Measurements from ENCODE around the gene ELP5. TPM values are rescaled to one million over a fixed set of nuclear protein-coding genes. Genes with fewer than 3 reads are reported as not detected.

ELP5 gene
- total and polyA plus RNA-seq, 10 of the 15 experiments (the other 5 are each of a cell fraction or from before 2014, with no cell fraction given) = 41.1 to 109 (median 77.5) TPM

DNA sequence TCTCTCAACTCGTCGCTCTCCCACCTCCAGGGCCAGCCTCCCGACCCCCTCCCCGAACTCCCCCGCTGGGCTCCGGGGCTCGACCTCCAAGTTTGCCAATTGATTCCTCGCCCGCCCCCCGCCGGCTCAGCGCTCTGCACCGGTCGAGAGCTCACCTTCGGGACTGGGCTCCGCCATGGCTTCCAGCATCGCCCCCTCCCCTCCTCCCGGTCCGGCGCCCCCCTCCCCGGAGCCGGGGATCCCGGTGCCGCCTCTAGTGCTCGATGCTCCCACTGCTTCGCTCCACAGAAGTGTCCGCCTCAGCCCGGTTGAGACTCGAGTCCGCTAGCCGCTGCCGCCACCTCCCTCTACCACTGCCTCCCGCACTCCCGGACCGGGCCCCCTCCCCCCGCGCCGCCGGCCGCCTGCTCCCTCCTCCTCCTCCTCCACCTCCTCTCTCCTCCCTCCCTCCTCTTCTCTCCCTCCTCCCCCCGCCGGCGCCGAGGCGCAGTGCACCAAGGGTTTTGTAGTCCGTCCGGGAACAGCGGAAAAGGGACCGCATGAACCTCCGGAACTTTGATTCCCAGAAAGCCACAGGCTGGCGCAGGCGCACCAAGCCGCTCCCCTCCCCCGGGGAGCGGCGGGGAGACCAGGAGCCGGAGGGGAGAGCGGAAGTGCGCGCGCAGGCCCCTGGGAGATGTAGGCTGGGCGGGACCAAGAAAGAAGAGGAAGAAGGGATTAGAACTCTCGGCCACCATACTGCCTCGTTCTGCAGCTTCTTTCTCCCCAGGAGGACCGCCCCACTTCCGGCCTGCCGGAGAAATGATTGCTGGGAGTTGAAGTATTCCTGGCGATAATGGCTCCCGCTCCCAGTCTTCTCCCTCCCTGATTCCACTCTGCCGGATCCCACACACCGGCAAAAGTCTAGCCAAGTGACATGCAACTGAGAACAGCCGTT, 12.7 kb upstream of the ELP5 start, which contains the start of gene PHF23:
Gene PHF23 (minus strand): TSS at position 367 of the 937 bp plus-strand sequence. CDS start 178 bp downstream, at position 189.
- H3K36me3 ChIP-seq (ENCODE audit: control insufficient read depth in 2 of 2, insufficient read depth in 2 of 2, low read length in 1 of 2) = peaks cover 12 to 18% of the 10 kb centered on the region in 2 experiments
- FAIRE-seq = peak; percentile 93
- TF ChIP-seq, protein P1, sequence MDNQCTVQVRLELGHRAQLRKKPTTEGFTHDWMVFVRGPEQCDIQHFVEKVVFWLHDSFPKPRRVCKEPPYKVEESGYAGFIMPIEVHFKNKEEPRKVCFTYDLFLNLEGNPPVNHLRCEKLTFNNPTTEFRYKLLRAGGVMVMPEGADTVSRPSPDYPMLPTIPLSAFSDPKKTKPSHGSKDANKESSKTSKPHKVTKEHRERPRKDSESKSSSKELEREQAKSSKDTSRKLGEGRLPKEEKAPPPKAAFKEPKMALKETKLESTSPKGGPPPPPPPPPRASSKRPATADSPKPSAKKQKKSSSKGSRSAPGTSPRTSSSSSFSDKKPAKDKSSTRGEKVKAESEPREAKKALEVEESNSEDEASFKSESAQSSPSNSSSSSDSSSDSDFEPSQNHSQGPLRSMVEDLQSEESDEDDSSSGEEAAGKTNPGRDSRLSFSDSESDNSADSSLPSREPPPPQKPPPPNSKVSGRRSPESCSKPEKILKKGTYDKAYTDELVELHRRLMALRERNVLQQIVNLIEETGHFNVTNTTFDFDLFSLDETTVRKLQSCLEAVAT (IDR thresholded peaks at IDR 0.05) = 0 out of 2 replicates have a peak, but pooled peaks have one; percentile 50
- TF ChIP-seq STAT1 (conservative IDR thresholded peaks at IDR 0.05) = no peak; the same call in 1 of the 2 replicates
- TF ChIP-seq, protein P2, sequence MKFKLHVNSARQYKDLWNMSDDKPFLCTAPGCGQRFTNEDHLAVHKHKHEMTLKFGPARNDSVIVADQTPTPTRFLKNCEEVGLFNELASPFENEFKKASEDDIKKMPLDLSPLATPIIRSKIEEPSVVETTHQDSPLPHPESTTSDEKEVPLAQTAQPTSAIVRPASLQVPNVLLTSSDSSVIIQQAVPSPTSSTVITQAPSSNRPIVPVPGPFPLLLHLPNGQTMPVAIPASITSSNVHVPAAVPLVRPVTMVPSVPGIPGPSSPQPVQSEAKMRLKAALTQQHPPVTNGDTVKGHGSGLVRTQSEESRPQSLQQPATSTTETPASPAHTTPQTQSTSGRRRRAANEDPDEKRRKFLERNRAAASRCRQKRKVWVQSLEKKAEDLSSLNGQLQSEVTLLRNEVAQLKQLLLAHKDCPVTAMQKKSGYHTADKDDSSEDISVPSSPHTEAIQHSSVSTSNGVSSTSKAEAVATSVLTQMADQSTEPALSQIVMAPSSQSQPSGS (IDR thresholded peaks at IDR 0.05; ENCODE audit: low read length) = no peak
- peak in 1 of 2 experiments; percentile 17; a peak in 1 of 4 replicates for TF ChIP-seq BHLHE40 (IDR thresholded peaks at IDR 0.05; ENCODE audit: borderline replicate concordance in 1 of 2, low read depth in 2 of 2, low read length in 1 of 2)
- peak; percentile 91 for TF ChIP-seq CHD2 (IDR thresholded peaks at IDR 0.05; ENCODE audit: borderline replicate concordance, low read depth, low read length)
- TF ChIP-seq IRF4 (IDR thresholded peaks at IDR 0.05; ENCODE audit: low read depth, low read length) = no peak
- peak in 1 of 2 experiments; percentile 27; a peak in 1 of 3 replicates for TF ChIP-seq EGR1 (IDR thresholded peaks at IDR 0.05; ENCODE audit: borderline replicate concordance in 1 of 2, low read depth in 2 of 2, low read length in 2 of 2)
- TF ChIP-seq SMARCA5 (IDR thresholded peaks at IDR 0.05) = no peak
- TF ChIP-seq SRF (IDR thresholded peaks at IDR 0.05; ENCODE audit: low read depth in 2 of 2, low read length in 2 of 2) = 0 out of 4 replicates have a peak, but pooled peaks of 1 of the 2 experiments have one; percentile 40
- TF ChIP-seq TCF7 (IDR thresholded peaks at IDR 0.05; ENCODE audit: borderline replicate concordance) = no peak
- peak; percentile 37; the same call in 1 of the 2 replicates for TF ChIP-seq CBFB (IDR thresholded peaks at IDR 0.05; ENCODE audit: low read depth)
- TF ChIP-seq ZNF384 (IDR thresholded peaks at IDR 0.05; ENCODE audit: borderline replicate concordance, low read depth, low read length) = no peak
- TF ChIP-seq ZNF207 (IDR thresholded peaks at IDR 0.05; ENCODE audit: borderline replicate concordance) = peak; percentile 91; the same call in 1 of the 2 replicates
- peak; percentile 81 for TF ChIP-seq SPI1 (IDR thresholded peaks at IDR 0.05; ENCODE audit: borderline replicate concordance, insufficient read depth, low read depth, low read length)
- peak; percentile 25; the same call in 1 of the 2 replicates for TF ChIP-seq TBL1XR1 (IDR thresholded peaks at IDR 0.05; ENCODE audit: low read depth, low read length)
- TF ChIP-seq YY1 (IDR thresholded peaks at IDR 0.05; ENCODE audit: low read depth, low read length) = peak; percentile 95
- peak; percentile 40; the same call in 1 of the 2 replicates for TF ChIP-seq MYB (IDR thresholded peaks at IDR 0.05; ENCODE audit: borderline replicate concordance, low read depth, low read length)
- peak; percentile 74; the same call in 1 of the 2 replicates for TF ChIP-seq CREB1 (IDR thresholded peaks at IDR 0.05; ENCODE audit: low read depth)

More for the DNA sequence above, 12.7 kb upstream of the ELP5 start, which contains the start of gene PHF23:
- ChIA-PET POLR2A (interaction anchor here (0.8 to 7.3 kb wide), 5 partner anchors 11 to 29 kb away, joined by 3 to 99 read pairs (median 22); partner anchors contain the start of genes ACADVL, CTDNEP1, DLG4 and ELP5), RAD21 (ENCODE audit: unreplicated experiment) (interaction anchor here (1.2 to 6.3 kb wide), 3 partner anchors 10 to 19 kb away, joined by 5 to 51 read pairs (median 5); partner anchors contain the start of genes ACADVL, CTDNEP1, DLG4 and ELP5), SMC1A (ENCODE audit: uncharacterized antibody, unreplicated experiment) (interaction anchor here (0.8 to 4.3 kb wide), 4 partner anchors 10 to 20 kb away, joined by 3 to 26 read pairs (median 4); partner anchors contain the start of genes ACADVL, CTDNEP1, DLG4 and ELP5), CTCF (interaction anchor here (0.6 to 6.0 kb wide), 6 partner anchors 10 to 449 kb away, joined by 3 to 70 read pairs (median 4); partner anchors contain the start of genes ACADVL, DLG4 and WRAP53)
- Histone ChIP-seq H3K27me3 (replicated peaks in 1 of 2; ENCODE audit: control insufficient read depth in 2 of 2, insufficient read depth in 2 of 2, low read length in 1 of 2) (no peaks in the 10 kb centered on the region), H3K4me1 (ENCODE audit: control insufficient read depth, insufficient read depth, low read length) (peaks cover 29% of the 10 kb centered on the region), H2AFZ (ENCODE audit: control insufficient read depth, low read depth, low read length) (peak within 1 kb of the TSS; percentile 52; the same call in 1 of the 2 replicates), H3K9ac (ENCODE audit: control insufficient read depth, insufficient read depth, low read length) (peak within 1 kb of the TSS; percentile 95), H3K79me2 (ENCODE audit: control insufficient read depth, insufficient read depth, low read length) (peaks cover 49% of the 10 kb centered on the region), H3K9me3 (replicated peaks; ENCODE audit: control insufficient read depth, insufficient read depth, low read length) (no peaks in the 10 kb centered on the region), H3K4me2 (ENCODE audit: control insufficient read depth, insufficient read depth) (peak within 1 kb of the TSS; percentile 94), H3K4me3 (peak within 1 kb of the TSS; percentile 96), H4K20me1 (ENCODE audit: control insufficient read depth, insufficient read depth) (no peaks in the 10 kb centered on the region), H3K27ac (ENCODE audit: control insufficient read depth, insufficient read depth) (peak within 1 kb of the TSS; percentile 87)
- ATAC-seq (peak; percentile 69), DNase-seq (ENCODE audit: low read depth, low spot score) (peak; percentile 97)
- BruUV-seq (replicated peaks) = no TSS peak
- in situ Hi-C loops (cut with MboI) (no loop called here), intact Hi-C loops (cut with micrococcal nuclease; ENCODE audit: unreplicated experiment) (loop anchor here (2.0 to 5.0 kb wide), 2 partner anchors 25 to 68 kb away; partner anchors contain the start of gene EIF5A)
- WGBS (ENCODE audit: insufficient coverage, insufficient replicate concordance, low lambda C conversion rate, missing lambda C conversion rate) = 1% methylated on average over 22 of the region's 72 CpGs
